Measurements from ENCODE around the gene ZNF574. TPM values are rescaled to one million over a fixed set of nuclear protein-coding genes. Genes with fewer than 3 reads are reported as not detected.
A peak's percentile ranks its signal among the peaks of the same experiment; 100 is the strongest.

Gene ZNF574
- polyA plus RNA-seq, 1 donor from 2014 or later, result 24.8 TPM

- Mint-ChIP-seq H3K27me3 (no peaks in the 10 kb centered on the region), H3K4me3 (peak overlapping the region in 1 of 4 donors; percentile 33), H3K4me1 (peaks cover 18 to 24% (median 22%) of the 10 kb centered on the region in 3 donors), H3K27ac (no peak overlapping the region), H3K36me3 (peaks cover 3% of the 10 kb centered on the region), H3K9me3 (no peaks in the 10 kb centered on the region)
These were observed 7.6 kb downstream of the ZNF574 start for GRCh38 chr19:42083537-42083936.

GRCh38 chr19:42086188-42086736, 10.3 kb downstream of the ZNF574 start:
- Mint-ChIP-seq H3K4me3 (peak overlapping the region in 2 of 4 donors; percentile 52 to 63), H3K4me1 (peaks cover 39 to 47% (median 39%) of the 10 kb centered on the region in 3 donors), H3K27me3 (no peaks in the 10 kb centered on the region), H3K27ac (peak overlapping the region in 1 of 3 donors; percentile 48), H3K36me3 (peaks cover 5% of the 10 kb centered on the region), H3K9me3 (no peaks in the 10 kb centered on the region)

GRCh38 chr19:42086770-42087550, 11.0 kb downstream of the ZNF574 start:
- no peaks in the 10 kb centered on the region for H3K27me3 Mint-ChIP-seq
- H3K36me3 Mint-ChIP-seq, result peaks cover 4% of the 10 kb centered on the region
- H3K4me3 Mint-ChIP-seq, result peak overlapping the region in 1 of 4 donors; percentile 73
- peaks cover 32 to 42% (median 35%) of the 10 kb centered on the region in 3 donors for H3K4me1 Mint-ChIP-seq
- peak overlapping the region in 1 of 3 donors; percentile 73 for H3K27ac Mint-ChIP-seq
- no peaks in the 10 kb centered on the region for H3K9me3 Mint-ChIP-seq

GRCh38 chr19:42088471-42089190, 12.7 kb downstream of the ZNF574 start:
- Mint-ChIP-seq H3K9me3 (no peaks in the 10 kb centered on the region), H3K36me3 (peaks cover 6% of the 10 kb centered on the region), H3K27ac (peak overlapping the region in 2 of 3 donors; percentile 68 to 83), H3K4me3 (peak overlapping the region in 2 of 4 donors; percentile 9 to 86), H3K27me3 (no peaks in the 10 kb centered on the region), H3K4me1 (peaks cover 38 to 45% (median 39%) of the 10 kb centered on the region in 3 donors)

- H3K4me3 Mint-ChIP-seq, result peak overlapping the region in 2 of 4 donors; percentile 9 to 86
- H3K9me3 Mint-ChIP-seq, result no peaks in the 10 kb centered on the region
- H3K4me1 Mint-ChIP-seq, result peaks cover 38 to 45% (median 43%) of the 10 kb centered on the region in 3 donors
- H3K36me3 Mint-ChIP-seq, result peaks cover 6% of the 10 kb centered on the region
- no peaks in the 10 kb centered on the region for H3K27me3 Mint-ChIP-seq
- H3K27ac Mint-ChIP-seq, result peak overlapping the region in 2 of 3 donors; percentile 68 to 83
These were observed 13.3 kb downstream of the ZNF574 start for GRCh38 chr19:42089191-42089750.

GRCh38 chr19:42089772-42090171, 13.8 kb downstream of the ZNF574 start:
- peak overlapping the region in 2 of 3 donors; percentile 88 to 92 for H3K27ac Mint-ChIP-seq
- H3K9me3 Mint-ChIP-seq, result no peaks in the 10 kb centered on the region
- H3K36me3 Mint-ChIP-seq, result peaks cover 7% of the 10 kb centered on the region
- H3K4me3 Mint-ChIP-seq, result peak overlapping the region in 1 of 4 donors; percentile 75
- H3K27me3 Mint-ChIP-seq, result no peaks in the 10 kb centered on the region
- H3K4me1 Mint-ChIP-seq, result peaks cover 38 to 47% (median 43%) of the 10 kb centered on the region in 3 donors

- Mint-ChIP-seq H3K27ac (peak overlapping the region; percentile 80 to 97 (median 92)), H3K4me1 (peaks cover 38 to 43% (median 43%) of the 10 kb centered on the region in 3 donors), H3K4me3 (peak overlapping the region in 3 of 4 donors; percentile 43 to 76 (median 68)), H3K36me3 (peaks cover 6% of the 10 kb centered on the region), H3K27me3 (no peaks in the 10 kb centered on the region), H3K9me3 (no peaks in the 10 kb centered on the region)
These were observed 14.7 kb downstream of the ZNF574 start for GRCh38 chr19:42090672-42091071.

GRCh38 chr19:42091300-42091699, 15.3 kb downstream of the ZNF574 start:
- H3K27me3 Mint-ChIP-seq, result no peaks in the 10 kb centered on the region
- no peaks in the 10 kb centered on the region for H3K9me3 Mint-ChIP-seq
- H3K36me3 Mint-ChIP-seq, result peaks cover 6% of the 10 kb centered on the region
- peaks cover 32 to 41% (median 38%) of the 10 kb centered on the region in 3 donors for H3K4me1 Mint-ChIP-seq
- peak overlapping the region; percentile 80 to 97 (median 92) for H3K27ac Mint-ChIP-seq
- H3K4me3 Mint-ChIP-seq, result peak overlapping the region in 1 of 4 donors; percentile 68

- no peaks in the 10 kb centered on the region for H3K9me3 Mint-ChIP-seq
- peaks cover 6% of the 10 kb centered on the region for H3K36me3 Mint-ChIP-seq
- no peaks in the 10 kb centered on the region for H3K27me3 Mint-ChIP-seq
- H3K4me1 Mint-ChIP-seq, result peaks cover 32 to 43% (median 38%) of the 10 kb centered on the region in 3 donors
- peak overlapping the region in 2 of 3 donors; percentile 39 to 78 for H3K27ac Mint-ChIP-seq
- H3K4me3 Mint-ChIP-seq, result peak overlapping the region in 2 of 4 donors; percentile 4 to 68
These were observed 15.8 kb downstream of the ZNF574 start for GRCh38 chr19:42091742-42092141.

- Mint-ChIP-seq H3K4me1 (peaks cover 29 to 40% (median 35%) of the 10 kb centered on the region in 3 donors), H3K36me3 (peaks cover 8% of the 10 kb centered on the region), H3K9me3 (no peaks in the 10 kb centered on the region), H3K4me3 (peak overlapping the region in 3 of 4 donors; percentile 24 to 93 (median 76)), H3K27me3 (no peaks in the 10 kb centered on the region), H3K27ac (peak overlapping the region; percentile 48 to 96 (median 49))
These were observed 16.4 kb downstream of the ZNF574 start for GRCh38 chr19:42092350-42092749.

GRCh38 chr19:42093505-42093904, 17.5 kb downstream of the ZNF574 start:
- Mint-ChIP-seq H3K36me3 (peaks cover 8% of the 10 kb centered on the region), H3K27me3 (no peaks in the 10 kb centered on the region), H3K9me3 (no peaks in the 10 kb centered on the region), H3K4me1 (peaks cover 23 to 35% (median 31%) of the 10 kb centered on the region in 3 donors), H3K4me3 (peak overlapping the region in 1 of 4 donors; percentile 73), H3K27ac (no peak overlapping the region)

GRCh38 chr19:42093926-42094325, 18.0 kb downstream of the ZNF574 start:
- H3K9me3 Mint-ChIP-seq, result no peaks in the 10 kb centered on the region
- peak overlapping the region in 1 of 4 donors; percentile 73 for H3K4me3 Mint-ChIP-seq
- no peaks in the 10 kb centered on the region for H3K27me3 Mint-ChIP-seq
- peaks cover 20 to 33% (median 28%) of the 10 kb centered on the region in 3 donors for H3K4me1 Mint-ChIP-seq
- peak overlapping the region in 1 of 3 donors; percentile 80 for H3K27ac Mint-ChIP-seq
- peaks cover 8% of the 10 kb centered on the region for H3K36me3 Mint-ChIP-seq

GRCh38 chr19:42095142-42095813, 19.3 kb downstream of the ZNF574 start:
- no peaks in the 10 kb centered on the region for H3K27me3 Mint-ChIP-seq
- no peak overlapping the region for H3K4me3 Mint-ChIP-seq
- peaks cover 18 to 22% (median 18%) of the 10 kb centered on the region in 3 donors for H3K4me1 Mint-ChIP-seq
- peaks cover 8% of the 10 kb centered on the region for H3K36me3 Mint-ChIP-seq
- H3K9me3 Mint-ChIP-seq, result no peaks in the 10 kb centered on the region
- H3K27ac Mint-ChIP-seq, result peak overlapping the region in 2 of 3 donors; percentile 31 to 86

GRCh38 chr19:42095814-42096230, 19.9 kb downstream of the ZNF574 start:
- Mint-ChIP-seq H3K36me3 (peaks cover 6% of the 10 kb centered on the region), H3K27ac (no peak overlapping the region), H3K4me1 (peaks cover 13 to 16% (median 14%) of the 10 kb centered on the region in 3 donors), H3K9me3 (no peaks in the 10 kb centered on the region), H3K27me3 (no peaks in the 10 kb centered on the region), H3K4me3 (no peak overlapping the region)

All from IgD-negative memory B cell (primary cell).